Measurements from ENCODE around the gene PLAAT5. TPM values are rescaled to one million over a fixed set of nuclear protein-coding genes. Genes with fewer than 3 reads are reported as not detected.

The PLAAT5 gene
- total RNA-seq, 1 donor from 2014 or later, result not detected

DNA sequence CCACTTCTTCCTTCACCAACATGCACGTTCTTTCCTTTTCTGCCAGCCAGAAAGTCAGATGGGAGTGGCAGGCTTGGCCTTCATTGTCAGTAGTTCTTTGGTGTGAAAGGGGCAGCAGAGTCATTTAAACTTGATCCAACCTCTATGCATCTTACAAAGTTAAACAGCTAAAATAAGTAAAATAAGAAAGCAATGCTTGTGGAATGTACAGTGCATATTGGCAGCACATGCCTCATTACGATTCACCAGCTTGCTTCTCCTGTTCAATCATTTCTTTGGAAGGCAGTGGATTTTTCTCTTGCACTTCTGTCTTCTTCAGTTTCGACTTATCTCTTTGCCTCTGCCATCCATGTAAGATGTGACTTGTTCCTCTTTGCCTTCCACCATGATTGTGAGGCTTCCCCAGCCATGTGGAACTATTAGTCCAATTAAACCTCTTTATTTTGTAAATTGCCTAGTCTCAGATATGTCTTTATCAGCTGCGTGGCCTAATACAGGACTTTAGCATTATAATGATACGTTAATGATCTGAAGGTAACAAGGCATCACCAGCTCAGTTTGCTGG lies 29.7 kb upstream of the PLAAT5 start:
- Mint-ChIP-seq H3K27ac (no peak overlapping the region), H3K4me1 (no peaks in the 10 kb centered on the region), H3K36me3 (ENCODE audit: low read depth) (no peaks in the 10 kb centered on the region), H3K27me3 (peaks cover 11% of the 10 kb centered on the region), H3K4me3 (no peak overlapping the region), H3K9me3 (peaks cover 16% of the 10 kb centered on the region)
- ChIA-PET POLR2A (interaction anchor here (0.6 kb wide), 1 partner anchor 465 kb away, joined by 4 read pairs; no protein-coding TSS in a partner anchor), CTCF (no interaction called here)
- intact Hi-C loops (cut with micrococcal nuclease), result no loop called here
- DNase-seq (no peak), ATAC-seq (ENCODE audit: low read depth) (no peak)
- no peak for TF ChIP-seq CTCF (IDR thresholded peaks at IDR 0.05)

DNA sequence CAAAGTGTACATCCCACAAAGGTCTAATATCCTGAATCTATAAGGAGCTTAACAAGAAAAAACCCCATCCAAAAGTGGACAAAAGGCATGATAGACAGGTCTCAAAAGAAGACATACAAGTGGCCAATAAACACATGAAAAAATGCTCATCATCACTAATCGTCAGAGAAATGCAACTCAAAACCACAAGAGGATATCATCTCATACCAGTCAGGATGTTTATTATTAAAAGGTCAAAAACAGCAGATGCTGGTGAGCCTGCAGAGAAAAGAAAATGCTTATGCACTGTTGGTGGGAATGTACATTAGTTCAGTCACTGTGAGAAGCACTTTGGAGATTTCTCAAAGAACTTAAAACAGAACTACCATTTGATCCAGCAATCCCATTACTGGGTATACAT lies 27.6 kb upstream of the PLAAT5 start:
- no peak for ATAC-seq (ENCODE audit: low read depth)
- CTCF ChIA-PET, result no interaction called here
- intact Hi-C loops (cut with micrococcal nuclease), result no loop called here
- Mint-ChIP-seq H3K9me3 (peaks cover 10% of the 10 kb centered on the region), H3K27ac (no peak overlapping the region), H3K27me3 (peaks cover 6% of the 10 kb centered on the region), H3K4me3 (no peak overlapping the region), H3K36me3 (ENCODE audit: low read depth) (no peaks in the 10 kb centered on the region), H3K4me1 (no peaks in the 10 kb centered on the region)
- POLR2A ChIA-PET, result no interaction called here
- TF ChIP-seq CTCF (IDR thresholded peaks at IDR 0.05), result no peak
- DNase-seq, result no peak

GRCh38 chr11:63517156-63517555 lies 26.2 kb upstream of the PLAAT5 start:
- ChIA-PET CTCF (no interaction called here), POLR2A (no interaction called here)
- intact Hi-C loops (cut with micrococcal nuclease), result no loop called here
- Mint-ChIP-seq H3K9me3 (peaks cover 7% of the 10 kb centered on the region), H3K4me1 (no peaks in the 10 kb centered on the region), H3K27ac (no peak overlapping the region), H3K27me3 (no peaks in the 10 kb centered on the region), H3K36me3 (ENCODE audit: low read depth) (no peaks in the 10 kb centered on the region), H3K4me3 (no peak overlapping the region)
- DNase-seq (no peak), ATAC-seq (ENCODE audit: low read depth) (no peak)
- TF ChIP-seq CTCF (IDR thresholded peaks at IDR 0.05), result no peak

- H3K27me3 Mint-ChIP-seq, result no peaks in the 10 kb centered on the region
- no peak overlapping the region for H3K4me3 Mint-ChIP-seq
- H3K9me3 Mint-ChIP-seq, result peaks cover 7% of the 10 kb centered on the region
- TF ChIP-seq CTCF (IDR thresholded peaks at IDR 0.05), result no peak
- no peaks in the 10 kb centered on the region for H3K4me1 Mint-ChIP-seq
- ATAC-seq (ENCODE audit: low read depth), result no peak
- intact Hi-C loops (cut with micrococcal nuclease), result no loop called here
- DNase-seq, result no peak
- H3K36me3 Mint-ChIP-seq (ENCODE audit: low read depth), result no peaks in the 10 kb centered on the region
- CTCF ChIA-PET, result no interaction called here
- POLR2A ChIA-PET, result no interaction called here
- H3K27ac Mint-ChIP-seq, result no peak overlapping the region
Measured at GRCh38 chr11:63516109-63516508, 25.1 kb upstream of the PLAAT5 start.

GRCh38 chr11:63512816-63513215 lies 21.8 kb upstream of the PLAAT5 start:
- Mint-ChIP-seq H3K27ac (no peak overlapping the region), H3K4me3 (no peak overlapping the region), H3K9me3 (no peaks in the 10 kb centered on the region), H3K4me1 (no peaks in the 10 kb centered on the region), H3K36me3 (ENCODE audit: low read depth) (no peaks in the 10 kb centered on the region), H3K27me3 (peaks cover 9% of the 10 kb centered on the region)
- ChIA-PET CTCF (no interaction called here), POLR2A (no interaction called here)
- intact Hi-C loops (cut with micrococcal nuclease), result no loop called here
- DNase-seq, result no peak
- ATAC-seq (ENCODE audit: low read depth), result no peak
- no peak for TF ChIP-seq CTCF (IDR thresholded peaks at IDR 0.05)

Measured in activated B cell treated with CpG ODN at 0.5 μM for 24 hours (primary cell).